Mesenchymal stem cell (in vitro differentiated cells and primary cell): ENCODE data around the gene GCG.
A peak's percentile ranks its signal among the peaks of the same experiment; 100 is the strongest.

Experiments used
- DNase-seq: peaks from one replicate; pipeline ENCODE4 v3.0.0-alpha.2; 2013
- H2AFZ ChIP-seq: one replicate; pipeline ENCODE4 v1.6.1; 2013; ENCODE audit warnings: low read depth, mild to moderate bottlenecking, control low read depth, inconsistent platforms, low read length, moderate library complexity
- H2AK5ac ChIP-seq: 2 replicates; pipeline ENCODE4 v1.6.1; 2013; ENCODE audit warnings: low read length, moderate library complexity, mild to moderate bottlenecking, inconsistent platforms; ENCODE audit not compliant: severe bottlenecking
- H2BK120ac ChIP-seq: one replicate; pipeline ENCODE4 v1.6.1; 2013; ENCODE audit warnings: low read depth, mild to moderate bottlenecking, inconsistent platforms, low read length, moderate library complexity
- H2BK12ac ChIP-seq, 2 experiments: one replicate each; pipeline ENCODE4 v1.6.1; 2013; ENCODE audit warnings: inconsistent platforms in 2 of 2, low read length in 2 of 2, mild to moderate bottlenecking in 2 of 2, moderate library complexity in 2 of 2, control low read depth in 1 of 2
- H2BK15ac ChIP-seq: one replicate; pipeline ENCODE4 v1.6.1; 2013; ENCODE audit warnings: mild to moderate bottlenecking, low read depth, inconsistent platforms; ENCODE audit not compliant: poor library complexity, severe bottlenecking
- H2BK5ac ChIP-seq: 2 replicates; pipeline ENCODE4 v1.6.1; 2013; ENCODE audit warnings: low read depth, mild to moderate bottlenecking, low read length, control low read depth, inconsistent platforms; ENCODE audit not compliant: poor library complexity, severe bottlenecking
- H3K14ac ChIP-seq, 2 experiments: one replicate each; pipeline ENCODE4 v1.6.1; 2013; ENCODE audit warnings: inconsistent platforms in 2 of 2, low read length in 2 of 2, control low read depth in 1 of 2, mild to moderate bottlenecking in 1 of 2, moderate library complexity in 1 of 2
- H3K18ac ChIP-seq, 2 experiments: one replicate each; pipeline ENCODE4 v1.6.1; 2013; ENCODE audit warnings: inconsistent platforms in 2 of 2, low read length in 2 of 2, control low read depth in 1 of 2, low read depth in 1 of 2, mild to moderate bottlenecking in 1 of 2
- H3K23ac ChIP-seq, 2 experiments: one replicate each; pipeline ENCODE4 v1.6.1; 2013; ENCODE audit warnings: inconsistent platforms in 2 of 2, low read length in 2 of 2, mild to moderate bottlenecking in 2 of 2, moderate library complexity in 2 of 2, control low read depth in 1 of 2
- H3K27ac ChIP-seq: 2 replicates; pipeline ENCODE4 v1.5.1; 2013; ENCODE audit warnings: mild to moderate bottlenecking, moderate library complexity, low read length, control low read depth, inconsistent platforms; ENCODE audit not compliant: poor library complexity, severe bottlenecking
- H3K27me3 ChIP-seq, 2 experiments: 2 replicates each; pipeline versions ENCODE4 v1.6.1 to v1.7.0; 2013; ENCODE audit warnings: low read length in 2 of 2, mild to moderate bottlenecking in 2 of 2, moderate library complexity in 2 of 2, control low read depth in 1 of 2, inconsistent platforms in 1 of 2; ENCODE audit not compliant: control insufficient read depth in 1 of 2, insufficient read depth in 1 of 2
- H3K36me3 ChIP-seq, 2 experiments: 2 replicates each; pipeline versions ENCODE4 v1.6.1 to v1.7.0; 2013; ENCODE audit warnings: low read length in 2 of 2, control low read depth in 1 of 2, inconsistent platforms in 1 of 2, low read depth in 1 of 2, mild to moderate bottlenecking in 1 of 2; ENCODE audit not compliant: insufficient read depth in 2 of 2, control insufficient read depth in 1 of 2
- H3K4ac ChIP-seq, 2 experiments: one replicate each; pipeline ENCODE4 v1.6.1; 2013; ENCODE audit warnings: inconsistent platforms in 2 of 2, low read length in 2 of 2, mild to moderate bottlenecking in 2 of 2, moderate library complexity in 2 of 2, control low read depth in 1 of 2, low read depth in 1 of 2
- H3K4me1 ChIP-seq: 2 replicates; pipeline ENCODE4 v1.6.1; 2013; ENCODE audit warnings: low read depth, low read length, control low read depth; ENCODE audit not compliant: control insufficient read depth, insufficient read depth
- H3K4me2 ChIP-seq: 2 replicates; pipeline ENCODE4 v1.6.1; 2013; ENCODE audit warnings: low read length, mild to moderate bottlenecking, inconsistent platforms; ENCODE audit not compliant: poor library complexity, severe bottlenecking
- H3K4me3 ChIP-seq, 2 experiments: 2 replicates each; pipeline versions ENCODE4 v1.5.1 to v1.7.0; 2013; ENCODE audit warnings: low read length in 2 of 2, mild to moderate bottlenecking in 2 of 2, control low read depth in 1 of 2, low read depth in 1 of 2; ENCODE audit not compliant: insufficient read depth in 1 of 2
- H3K79me1 ChIP-seq: replicated peaks from 2 replicates; pipeline ENCODE4 v1.6.1; 2013; ENCODE audit warnings: mild to moderate bottlenecking, control low read depth, low read length, inconsistent platforms; ENCODE audit not compliant: poor library complexity, severe bottlenecking
- H3K9ac ChIP-seq: 2 replicates; pipeline ENCODE4 v1.7.0; 2013; ENCODE audit warnings: mild to moderate bottlenecking, low read length, moderate library complexity
- H3K9me3 ChIP-seq: 2 replicates; pipeline ENCODE4 v1.7.0; 2013; ENCODE audit warnings: mild to moderate bottlenecking, low read length; ENCODE audit not compliant: control insufficient read depth
- H4K8ac ChIP-seq: one replicate; pipeline ENCODE4 v1.6.1; 2013; ENCODE audit warnings: inconsistent platforms, mild to moderate bottlenecking, low read length, moderate library complexity
- H4K91ac ChIP-seq: one replicate; pipeline ENCODE4 v1.6.1; 2013; ENCODE audit warnings: mild to moderate bottlenecking, low read length, inconsistent platforms
- WGBS: methylation state at CpG from one replicate; pipeline ENCODE4 v1.1.7; 2013; ENCODE audit warnings: mixed read lengths; 5-methylcytosine and 5-hydroxymethylcytosine counted together

The GCG gene

DNA sequence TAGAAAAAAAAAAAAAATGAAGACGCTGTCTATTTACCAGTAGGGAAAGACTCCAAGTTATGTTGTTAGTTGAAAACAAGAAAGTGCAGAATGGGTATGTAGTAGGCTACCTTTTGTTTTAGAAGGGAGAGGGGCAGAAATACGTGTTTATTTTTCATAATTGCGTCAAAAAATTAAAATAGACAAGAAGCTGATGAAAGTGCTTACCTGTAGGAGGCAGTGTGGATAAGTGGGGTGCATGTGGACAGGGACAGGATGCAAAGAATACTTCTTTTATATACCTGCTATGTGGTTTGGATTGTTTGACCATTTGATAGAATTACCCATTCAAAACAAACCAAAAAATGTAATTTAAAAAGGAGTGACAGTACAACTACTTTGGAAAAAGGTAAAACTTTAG lies 3.0 kb upstream of the GCG start:
- 78% methylated on average over 3 of the region's 3 CpGs for WGBS
- no peak overlapping the region for H3K23ac ChIP-seq

GRCh38 chr2:162153608-162154224 lies 1.7 kb upstream of the GCG start:
- Histone ChIP-seq H3K4me2 (no peak overlapping the region), H4K8ac (no peak overlapping the region), H2AFZ (no peak overlapping the region), H3K9ac (no peak overlapping the region), H3K27ac (no peak overlapping the region), H3K23ac (peak overlapping the region in 1 of 2 experiments; percentile 60), H3K9me3 (no peaks in the 10 kb centered on the region), H2AK5ac (no peak overlapping the region), H3K36me3 (no peaks in the 10 kb centered on the region), H3K4me1 (no peaks in the 10 kb centered on the region), H3K4me3 (no peak overlapping the region), H3K79me1 (no peaks in the 10 kb centered on the region), H3K14ac (no peak overlapping the region), H2BK5ac (no peak overlapping the region), H2BK12ac (no peak overlapping the region), H2BK15ac (no peak overlapping the region), H4K91ac (no peak overlapping the region), H3K18ac (no peak overlapping the region), H2BK120ac (no peak overlapping the region), H3K27me3 (no peaks in the 10 kb centered on the region), H3K4ac (no peak overlapping the region)
- WGBS = 0% methylated on average over 2 of the region's 5 CpGs
- peak; percentile 69 for DNase-seq

More for the DNA sequence above, 3.0 kb upstream of the GCG start:
- no peak overlapping the region for H2AFZ ChIP-seq
- H3K27me3 ChIP-seq = no peaks in the 10 kb centered on the region
- no peak overlapping the region for H2BK5ac ChIP-seq
- H3K4me3 ChIP-seq = no peak overlapping the region
- no peaks in the 10 kb centered on the region for H3K79me1 ChIP-seq
- H3K4me2 ChIP-seq = no peak overlapping the region
- H3K36me3 ChIP-seq = no peaks in the 10 kb centered on the region
- H3K27ac ChIP-seq = no peak overlapping the region
- H4K8ac ChIP-seq = no peak overlapping the region
- no peaks in the 10 kb centered on the region for H3K4me1 ChIP-seq
- no peak overlapping the region for H3K4ac ChIP-seq
- H3K14ac ChIP-seq = no peak overlapping the region
- H2AK5ac ChIP-seq = no peak overlapping the region
- no peak overlapping the region for H2BK15ac ChIP-seq
- no peak overlapping the region for H2BK12ac ChIP-seq
- no peak overlapping the region for H4K91ac ChIP-seq
- H3K9me3 ChIP-seq = no peaks in the 10 kb centered on the region
- DNase-seq = no peak
- H3K9ac ChIP-seq = no peak overlapping the region
- no peak overlapping the region for H2BK120ac ChIP-seq
- H3K18ac ChIP-seq = no peak overlapping the region

GRCh38 chr2:162149940-162150339 lies 2.1 kb downstream of the GCG start:
- no peak overlapping the region for H2BK15ac ChIP-seq
- no peak overlapping the region for H2AK5ac ChIP-seq
- H3K27me3 ChIP-seq = no peaks in the 10 kb centered on the region
- no peak overlapping the region for H3K9ac ChIP-seq
- H4K91ac ChIP-seq = no peak overlapping the region
- no peaks in the 10 kb centered on the region for H3K9me3 ChIP-seq
- H2AFZ ChIP-seq = no peak overlapping the region
- no peak overlapping the region for H3K4me2 ChIP-seq
- no peak overlapping the region for H4K8ac ChIP-seq
- no peak overlapping the region for H3K4me3 ChIP-seq
- H2BK12ac ChIP-seq = no peak overlapping the region
- H3K4me1 ChIP-seq = peaks cover 2% of the 10 kb centered on the region
- H3K4ac ChIP-seq = no peak overlapping the region
- no peak overlapping the region for H3K27ac ChIP-seq
- H2BK5ac ChIP-seq = no peak overlapping the region
- no peak for DNase-seq
- H3K36me3 ChIP-seq = no peaks in the 10 kb centered on the region
- no peak overlapping the region for H3K23ac ChIP-seq
- H3K18ac ChIP-seq = no peak overlapping the region
- 68% methylated on average over 7 of the region's 8 CpGs for WGBS
- H3K14ac ChIP-seq = no peak overlapping the region
- no peaks in the 10 kb centered on the region for H3K79me1 ChIP-seq
- no peak overlapping the region for H2BK120ac ChIP-seq

- Histone ChIP-seq H3K23ac (no peak overlapping the region), H2AFZ (no peak overlapping the region), H2BK15ac (no peak overlapping the region), H3K27me3 (no peaks in the 10 kb centered on the region), H3K14ac (no peak overlapping the region), H2BK120ac (no peak overlapping the region), H3K36me3 (no peaks in the 10 kb centered on the region), H3K4me2 (no peak overlapping the region), H3K4me3 (no peak overlapping the region), H4K8ac (no peak overlapping the region), H3K4ac (no peak overlapping the region), H3K9me3 (no peaks in the 10 kb centered on the region), H2AK5ac (no peak overlapping the region), H2BK12ac (no peak overlapping the region), H2BK5ac (no peak overlapping the region), H4K91ac (no peak overlapping the region), H3K4me1 (peaks cover 2% of the 10 kb centered on the region), H3K9ac (no peak overlapping the region), H3K18ac (no peak overlapping the region), H3K27ac (no peak overlapping the region), H3K79me1 (no peaks in the 10 kb centered on the region)
- DNase-seq = no peak
- WGBS = no CpG with 5 or more reads among the region's 2 CpGs
These were observed 2.6 kb downstream of the GCG start for GRCh38 chr2:162149466-162149865.
